HG03097 (cell line): ENCODE results near the gene KCNC1.

ENCODE experiments used
- ATAC-seq: cut with Tn5 transposase; IDR thresholded peaks from one replicate; pipeline ENCODE4 v1.9.1; 2021; ENCODE audit not compliant: unreplicated experiment, low FRiP score

KCNC1 gene

DNA sequence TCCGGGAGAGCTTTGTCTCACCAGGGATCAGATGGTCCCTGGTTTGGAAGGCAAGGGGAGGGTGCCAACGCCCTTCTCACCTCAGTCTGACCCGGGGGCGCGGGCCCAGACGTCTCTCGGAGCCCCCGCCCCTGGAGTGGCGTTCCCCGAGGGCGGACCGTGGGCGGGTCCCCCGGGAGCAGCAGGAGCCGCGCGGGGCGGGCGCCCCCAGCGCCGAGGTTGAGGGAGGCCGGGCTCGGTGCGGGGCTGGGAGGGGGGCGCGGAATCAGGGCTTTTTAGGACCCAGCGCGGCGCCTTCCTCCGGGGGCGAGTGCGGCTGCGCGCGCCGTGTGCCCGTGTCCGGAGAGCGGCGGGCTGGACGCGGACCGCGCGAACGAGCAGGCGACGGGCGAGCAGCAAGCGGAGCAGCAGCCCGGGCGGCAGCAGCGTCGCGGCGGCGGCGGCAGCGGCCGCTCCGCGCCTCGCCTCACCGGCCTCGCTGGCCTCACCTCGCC is at the start of gene KCNC1:
Gene KCNC1, plus strand, starts transcription at position 364 of the 494 bp plus-strand sequence. CDS start 1,222 bp downstream, outside the sequence.
- no peak for ATAC-seq

DNA sequence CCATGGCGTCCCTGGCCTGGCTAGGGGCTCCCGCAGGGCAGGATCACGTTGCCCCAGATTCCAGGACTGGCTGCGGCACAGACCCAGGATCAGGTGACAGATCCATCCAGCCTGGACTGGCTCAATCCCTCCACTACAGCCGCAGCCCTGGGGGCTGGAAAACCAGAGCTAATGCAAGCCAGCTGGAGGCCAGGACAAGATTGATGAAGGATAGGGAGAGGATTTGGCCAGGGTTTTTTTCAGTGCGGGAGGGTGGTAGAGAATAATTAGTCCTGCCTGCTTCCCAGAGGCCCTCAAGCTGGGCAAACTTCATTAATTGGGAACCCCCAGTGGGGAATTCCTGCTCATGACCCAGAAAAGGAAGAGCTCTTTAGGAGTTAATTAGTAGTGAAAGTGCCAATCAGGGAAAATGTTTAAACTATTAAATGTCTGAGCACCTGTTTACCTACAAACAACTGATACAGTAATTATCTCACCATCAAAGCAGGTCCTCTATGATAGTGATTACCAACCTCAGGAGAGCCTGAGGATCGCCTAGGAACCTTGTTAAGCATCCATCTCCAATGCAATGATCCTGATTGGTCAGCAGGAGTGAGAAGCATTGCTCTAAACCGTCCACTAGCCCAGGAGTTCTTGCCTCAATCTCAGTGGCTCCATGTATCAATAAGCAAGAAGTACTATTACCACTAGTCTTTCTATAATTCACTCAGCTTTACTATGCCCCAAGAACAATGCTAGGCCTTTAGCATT is 48.2 kb upstream of the KCNC1 start:
- no peak for ATAC-seq

DNA sequence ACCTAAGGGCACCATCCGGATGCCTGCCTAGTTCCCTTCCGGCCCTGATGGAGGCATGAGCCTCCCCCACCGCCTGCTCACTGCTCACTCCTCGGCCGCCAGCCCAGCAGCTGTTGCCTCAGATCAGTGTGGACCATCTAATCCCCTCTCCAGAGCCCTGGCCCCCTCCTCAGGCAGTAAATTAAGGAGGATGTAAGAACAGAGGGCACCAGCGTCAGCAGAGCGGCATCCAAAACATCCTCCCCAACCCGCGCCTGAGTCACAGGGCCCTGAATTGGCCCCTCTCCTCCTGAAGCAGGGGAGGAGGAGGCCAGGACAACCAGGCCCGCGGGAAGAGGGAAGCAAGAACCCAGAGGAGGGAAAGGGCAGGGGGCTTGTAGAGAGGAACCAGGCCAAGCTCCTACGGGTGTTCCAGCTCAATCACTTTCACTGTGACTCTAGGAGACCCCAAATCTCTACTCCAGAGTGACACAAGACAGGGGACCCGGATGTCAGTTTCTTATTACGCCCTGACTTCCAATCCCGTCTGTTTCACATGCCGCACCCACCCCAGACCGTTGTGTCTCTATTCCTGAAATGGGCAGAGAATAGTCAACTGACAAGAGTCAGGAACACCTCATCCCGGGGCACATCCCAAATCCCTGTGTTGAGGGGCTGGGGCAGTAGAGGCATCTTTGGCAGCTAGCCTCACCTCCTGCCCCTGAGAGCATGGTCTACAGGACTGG is 46.5 kb upstream of the KCNC1 start:
- ATAC-seq: no peak

DNA sequence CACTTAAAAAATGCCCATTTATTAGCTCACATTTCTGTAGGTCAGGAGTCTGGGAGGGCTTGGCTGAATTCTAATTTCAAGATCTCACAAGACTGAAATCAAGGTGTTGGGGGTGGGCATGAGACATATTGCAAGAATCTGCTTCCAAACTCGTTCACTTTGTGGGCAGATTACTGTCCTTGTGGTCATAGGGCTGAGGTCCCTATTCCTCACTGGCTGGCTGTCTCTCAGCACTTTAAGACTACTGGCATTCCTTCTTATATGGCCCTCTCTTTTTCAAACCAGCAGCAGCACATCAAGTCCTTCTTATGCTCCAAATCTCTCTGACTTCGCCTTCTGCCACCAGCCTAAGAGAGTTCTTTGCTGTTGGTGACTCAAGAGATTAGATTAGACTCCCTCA is 43.0 kb upstream of the KCNC1 start:
- no peak for ATAC-seq

DNA sequence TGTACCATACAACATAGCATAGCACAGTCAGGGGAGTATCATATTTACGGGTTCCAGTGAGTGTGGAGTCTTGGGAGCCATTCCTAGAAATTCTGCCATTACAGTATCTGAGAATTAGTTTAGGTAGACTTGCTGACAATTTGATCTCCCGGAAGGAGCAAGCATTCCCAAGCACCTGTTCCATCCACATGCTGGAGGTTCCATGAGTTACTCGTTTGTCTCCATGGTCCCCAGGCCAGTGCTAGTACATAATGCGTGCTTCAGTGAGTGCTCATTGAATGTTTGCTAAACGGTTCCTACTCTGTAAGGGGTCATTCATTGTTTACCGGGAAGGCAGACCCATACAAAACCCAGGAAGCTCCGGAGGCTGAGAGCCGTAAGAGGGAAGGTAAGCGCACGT is 42.6 kb upstream of the KCNC1 start:
- ATAC-seq: no peak

DNA sequence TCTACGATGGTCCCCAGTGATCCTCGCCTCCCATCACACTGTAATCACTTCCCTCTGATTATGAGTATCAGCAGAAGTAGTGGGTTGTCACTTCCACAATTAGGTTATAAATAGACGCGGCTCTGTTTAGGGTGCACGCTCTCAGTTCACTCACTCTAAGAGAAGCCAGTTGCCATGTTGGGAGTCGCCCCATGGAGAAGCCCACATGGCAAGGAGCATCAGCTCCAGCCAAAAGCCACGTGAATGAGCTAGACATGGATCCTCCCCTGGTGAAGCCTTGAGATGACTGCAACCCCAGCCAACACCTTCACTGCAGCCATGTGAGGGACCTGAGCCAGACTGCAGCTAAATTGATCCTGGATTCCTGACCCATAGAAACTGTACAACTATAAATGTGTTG is 41.6 kb upstream of the KCNC1 start:
- no peak for ATAC-seq

DNA sequence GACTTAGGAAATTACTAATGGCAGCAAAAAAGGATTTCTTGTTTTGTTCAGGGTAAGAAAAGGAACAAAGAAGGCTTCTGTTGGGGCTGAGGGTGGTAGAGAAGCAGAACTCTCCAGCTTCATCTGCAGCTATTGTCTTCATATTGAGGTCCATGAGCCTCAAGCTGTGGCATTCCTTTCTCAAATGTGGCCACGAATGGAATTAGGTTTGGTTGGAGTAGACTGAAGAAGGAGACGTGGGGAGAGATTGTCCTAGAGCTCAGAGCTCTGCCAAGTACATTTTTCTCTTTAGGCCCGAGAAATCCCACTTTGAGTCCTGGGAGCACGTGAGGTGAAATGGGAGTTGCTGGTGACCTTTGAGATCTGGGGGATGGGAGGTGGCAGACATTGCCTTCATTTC is 41.0 kb upstream of the KCNC1 start:
- no peak for ATAC-seq

DNA sequence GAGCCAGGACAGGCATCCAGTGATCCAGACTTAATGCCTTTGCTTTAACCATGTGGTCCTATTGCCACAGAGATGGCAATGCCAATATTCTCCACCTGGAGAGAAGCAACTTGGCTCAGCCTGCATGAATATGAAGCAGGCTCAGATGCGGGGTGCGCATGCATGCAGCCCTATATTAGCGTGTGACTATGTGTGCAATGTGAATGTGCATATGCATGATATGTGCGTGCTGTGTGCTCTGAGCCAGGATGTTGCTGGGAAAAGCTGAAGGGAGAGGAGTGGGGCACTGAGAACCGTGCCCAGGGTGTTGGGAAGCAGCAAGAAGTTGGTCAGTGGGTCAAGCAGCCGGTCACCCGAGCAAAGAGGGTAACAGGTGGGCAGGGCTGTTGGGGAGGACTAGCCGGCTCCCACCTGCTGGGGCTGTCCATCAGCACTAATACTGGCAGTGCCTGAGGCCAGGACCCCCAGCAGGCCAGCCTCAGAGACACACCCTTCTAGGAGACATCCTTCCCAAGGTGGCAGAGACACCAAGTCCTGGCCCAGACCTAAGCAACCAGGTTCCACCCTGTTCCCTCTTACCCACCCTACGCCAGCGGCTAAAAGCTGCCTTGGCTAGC is 40.0 kb upstream of the KCNC1 start:
- ATAC-seq: no peak

DNA sequence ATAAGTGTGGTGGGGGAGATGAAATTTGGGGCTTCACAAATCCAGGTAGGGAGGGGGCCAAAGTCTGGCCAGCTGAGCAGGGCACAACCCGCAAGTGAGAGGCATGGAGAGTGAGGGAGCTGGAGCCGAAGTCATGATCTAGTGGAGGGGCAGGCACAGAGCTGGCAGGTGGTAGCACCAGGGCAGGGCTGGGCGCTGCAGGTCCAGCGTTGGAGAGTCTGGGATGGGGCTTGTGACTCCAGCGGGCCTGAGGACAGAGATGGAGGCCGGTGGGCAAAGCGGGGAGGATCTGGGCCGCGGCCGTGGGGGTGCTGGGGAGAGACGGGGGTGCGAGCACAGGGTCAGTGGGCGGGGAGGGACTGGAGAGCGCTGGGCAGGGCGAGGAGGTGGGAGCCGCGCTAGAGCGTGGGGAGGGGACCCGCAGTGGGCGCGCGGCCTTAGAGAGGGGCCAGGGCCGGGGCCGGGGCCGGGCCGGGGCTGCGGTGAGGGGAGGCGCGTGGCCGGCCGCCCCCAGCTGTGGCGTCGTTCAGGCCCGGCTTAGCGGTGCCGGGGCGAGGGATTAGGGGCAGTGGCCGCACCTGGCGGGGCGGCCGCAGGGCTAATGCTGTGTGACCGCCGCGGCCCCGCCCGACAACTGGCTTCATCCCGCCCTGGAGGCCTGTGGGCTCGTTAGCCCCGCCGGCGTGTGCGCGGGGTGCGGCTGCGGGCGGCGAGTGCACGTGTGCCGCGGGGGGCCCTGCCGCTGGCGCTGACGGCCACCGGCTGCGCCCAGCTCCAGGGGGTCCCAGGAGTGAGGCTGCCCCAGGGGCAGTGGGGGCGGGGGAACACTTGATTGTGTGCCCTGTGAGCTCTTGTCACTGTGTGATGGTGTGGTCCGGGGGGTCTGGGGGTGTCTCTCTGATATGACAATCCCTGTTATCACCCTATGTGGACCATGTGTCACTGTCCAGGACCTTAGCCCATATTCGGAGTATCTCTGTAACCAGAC is 38.8 kb upstream of the KCNC1 start:
- no peak for ATAC-seq

DNA sequence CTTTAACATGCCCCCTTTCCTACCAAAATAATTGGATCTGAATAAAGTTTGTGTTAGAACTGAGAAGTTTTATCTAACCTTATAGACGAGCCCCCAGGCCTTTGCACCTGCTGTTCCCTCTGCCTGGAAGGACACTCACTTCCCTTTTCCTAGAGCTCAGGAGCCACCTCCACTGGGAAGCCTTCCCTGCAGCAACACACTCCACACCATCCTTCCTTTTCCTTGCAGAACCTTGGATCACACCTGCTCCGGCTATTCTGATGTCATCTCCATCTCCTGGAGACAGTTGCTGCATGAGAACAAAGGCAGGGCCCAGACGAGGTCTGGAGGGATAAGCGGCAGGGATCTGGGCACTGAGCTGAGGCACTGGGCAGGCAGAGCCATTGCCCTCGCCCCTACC is 37.8 kb upstream of the KCNC1 start:
- ATAC-seq: no peak

DNA sequence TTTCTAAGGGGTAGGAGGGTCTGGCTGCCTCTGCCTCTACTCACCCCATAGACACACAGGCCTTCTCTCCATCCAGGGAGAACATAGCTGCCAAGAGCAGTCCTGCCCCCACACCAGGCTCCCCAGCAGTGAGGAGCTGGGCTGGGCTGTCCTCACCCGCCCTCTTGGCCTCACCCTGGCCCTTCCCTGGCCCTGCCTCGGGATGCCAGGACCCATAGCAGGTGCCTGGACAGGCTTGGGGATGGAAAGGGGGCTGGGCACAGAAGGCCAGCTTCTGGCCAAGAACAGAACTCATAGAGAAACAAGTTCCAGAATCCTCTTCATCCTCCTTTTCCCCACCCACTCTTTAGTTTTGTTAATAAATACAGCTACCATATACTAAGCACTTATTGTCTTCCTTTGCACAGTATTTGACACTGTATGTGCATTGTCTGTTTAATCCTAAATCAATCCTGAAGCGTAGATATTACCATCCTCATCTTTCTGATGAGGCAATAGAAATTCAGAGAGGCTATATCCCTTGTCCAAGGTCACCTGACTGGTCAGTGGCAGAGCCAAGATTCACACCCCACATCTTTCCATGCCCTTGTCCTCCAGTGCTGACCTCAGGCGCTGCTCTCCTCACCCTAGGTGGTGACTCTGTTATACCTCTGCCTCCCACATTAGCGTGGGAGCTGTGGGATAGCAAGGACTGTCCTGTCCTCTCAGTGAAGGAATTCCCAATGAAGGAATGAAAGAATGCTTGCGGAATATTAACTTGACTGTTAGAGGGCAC is 37.2 kb upstream of the KCNC1 start:
- ATAC-seq: no peak

DNA sequence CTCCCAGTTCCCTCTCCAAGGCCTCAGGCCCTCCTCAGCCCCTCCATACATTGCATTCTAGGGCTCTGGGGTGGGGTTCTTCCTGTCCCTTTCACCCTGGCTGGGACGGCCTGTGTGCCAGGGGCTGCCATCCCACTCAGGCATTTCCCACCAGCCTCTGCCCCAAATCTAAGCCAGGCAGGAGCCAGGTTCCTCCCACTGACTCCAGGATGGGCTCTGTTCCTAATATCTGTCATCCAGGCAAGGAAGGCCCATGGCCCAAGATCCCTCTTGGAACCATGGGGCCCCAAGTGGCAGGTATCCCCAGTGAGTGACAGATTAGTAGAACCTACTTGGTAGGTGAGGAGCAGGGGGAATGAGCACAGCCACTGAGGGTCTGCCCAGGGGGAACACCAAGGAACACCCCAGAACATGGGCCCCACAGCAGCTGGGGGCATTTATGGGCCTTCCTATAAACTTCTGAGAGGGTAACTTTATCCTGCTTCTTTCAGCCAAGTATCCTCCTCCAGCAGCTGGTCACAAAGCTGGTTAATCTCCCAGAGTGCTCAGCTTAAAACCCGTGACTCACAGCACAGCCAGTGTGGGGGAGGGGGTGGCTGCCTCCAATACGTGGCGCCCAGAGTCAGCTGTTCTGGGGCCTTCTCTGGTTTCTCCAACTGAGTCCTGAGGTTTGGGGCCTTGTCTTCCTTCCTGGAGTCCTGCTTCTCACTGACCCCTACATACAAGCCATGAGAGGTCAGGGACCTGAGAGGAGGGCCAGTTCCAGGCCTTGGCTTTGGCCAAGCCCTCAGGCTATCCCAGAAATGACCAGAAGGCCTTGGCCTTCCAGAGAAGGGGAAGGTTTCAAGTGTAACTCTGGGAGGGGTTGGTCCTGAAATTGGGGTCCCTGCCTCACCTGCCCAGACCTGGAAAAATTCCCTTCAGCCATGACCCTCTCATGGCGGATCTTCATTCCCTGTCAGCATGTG is 35.1 kb upstream of the KCNC1 start:
- ATAC-seq: no peak

DNA sequence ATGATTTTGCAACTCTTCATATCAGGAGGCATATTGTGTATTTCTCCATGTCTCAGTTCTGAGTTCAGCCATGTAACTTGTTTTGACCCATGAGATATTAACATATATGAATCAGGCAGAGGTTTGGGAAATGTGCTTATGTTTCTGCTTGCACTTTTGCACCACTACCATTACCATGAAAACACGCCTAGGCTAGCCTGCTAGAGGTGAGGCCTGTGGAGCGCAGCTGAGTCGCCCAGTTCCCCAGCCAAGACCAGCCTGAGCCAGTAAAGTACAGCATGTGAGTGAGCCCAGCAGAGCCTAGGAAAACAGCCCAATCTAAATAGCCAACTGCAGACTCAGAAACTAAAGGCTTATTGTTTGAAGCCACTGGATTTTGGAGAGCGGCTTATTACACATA is 33.6 kb upstream of the KCNC1 start:
- ATAC-seq: no peak

DNA sequence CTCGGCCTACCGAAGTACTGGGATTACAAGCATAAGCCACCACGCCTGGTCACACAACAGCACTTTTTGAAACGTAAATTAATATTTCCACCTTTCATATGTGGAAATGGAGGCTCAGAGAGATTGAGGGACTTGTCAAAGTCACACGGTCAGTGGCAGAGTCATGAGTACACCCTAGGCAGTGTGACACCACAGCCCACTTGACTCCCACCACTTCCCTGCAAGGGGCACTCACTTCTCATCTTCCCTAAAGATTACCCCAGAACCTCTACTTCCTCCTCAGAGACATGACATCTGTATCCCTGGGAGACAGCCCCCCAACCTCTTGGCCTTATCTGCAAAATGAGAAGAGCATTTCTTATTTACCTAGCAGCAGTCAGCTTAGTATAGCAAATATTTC is 31.7 kb upstream of the KCNC1 start:
- no peak for ATAC-seq

DNA sequence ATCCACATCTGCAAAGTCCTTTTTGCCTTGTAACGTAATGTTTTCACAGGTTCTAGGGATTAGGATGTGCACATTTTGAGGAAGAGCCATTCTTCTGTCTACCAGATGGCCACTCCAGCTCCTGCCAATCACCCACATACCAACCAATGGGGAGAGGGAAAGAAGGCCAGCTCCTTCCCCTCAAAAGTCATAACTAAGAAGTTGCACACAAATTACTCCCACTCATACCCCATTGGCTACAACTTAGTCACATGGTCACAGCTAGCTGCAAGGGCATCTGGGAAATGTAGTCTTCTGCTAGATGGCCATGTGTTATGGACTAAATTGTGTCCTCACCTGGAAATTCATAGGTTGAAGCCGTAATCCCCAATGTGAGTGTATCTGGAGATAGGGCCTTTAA is 30.6 kb upstream of the KCNC1 start:
- ATAC-seq: no peak

DNA sequence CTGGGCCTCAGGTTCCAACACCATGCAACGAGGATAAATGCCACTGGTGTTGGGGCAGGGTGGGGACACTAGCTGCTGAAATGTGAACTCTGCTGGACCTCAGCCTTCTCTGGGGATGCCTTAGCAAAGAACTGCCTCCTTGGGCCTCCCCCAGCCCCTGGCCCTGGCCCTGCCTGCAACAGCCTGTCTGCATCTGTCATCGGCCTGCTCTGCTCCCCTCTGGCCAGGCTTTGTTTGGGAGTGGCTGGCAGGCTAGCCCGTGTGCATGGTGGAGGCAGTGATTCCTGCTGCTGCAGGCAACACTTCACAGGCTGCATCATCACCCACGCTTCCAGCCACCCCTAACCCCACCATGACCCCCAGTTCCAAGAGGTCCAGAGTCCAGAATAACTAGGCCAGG is 26.8 kb upstream of the KCNC1 start:
- ATAC-seq: no peak

DNA sequence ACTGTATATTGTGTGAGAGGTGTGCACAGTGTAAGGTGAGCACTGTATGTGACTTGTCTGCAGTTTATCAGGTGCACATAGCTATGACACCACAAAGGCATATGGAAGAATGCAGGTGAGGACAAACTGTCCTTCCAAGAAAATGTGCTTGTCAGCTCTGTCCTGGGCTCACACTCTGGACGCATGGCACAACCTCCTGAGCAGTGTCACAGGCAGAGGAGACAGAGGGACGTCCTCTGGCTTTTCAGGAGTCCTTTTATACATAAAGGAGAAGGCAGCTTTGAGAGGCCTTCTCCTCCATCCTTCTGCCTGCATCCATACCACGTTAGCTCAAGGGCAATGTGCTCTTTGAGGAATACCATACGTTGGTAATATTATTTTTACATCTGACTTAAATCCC is 22.7 kb upstream of the KCNC1 start:
- no peak for ATAC-seq

DNA sequence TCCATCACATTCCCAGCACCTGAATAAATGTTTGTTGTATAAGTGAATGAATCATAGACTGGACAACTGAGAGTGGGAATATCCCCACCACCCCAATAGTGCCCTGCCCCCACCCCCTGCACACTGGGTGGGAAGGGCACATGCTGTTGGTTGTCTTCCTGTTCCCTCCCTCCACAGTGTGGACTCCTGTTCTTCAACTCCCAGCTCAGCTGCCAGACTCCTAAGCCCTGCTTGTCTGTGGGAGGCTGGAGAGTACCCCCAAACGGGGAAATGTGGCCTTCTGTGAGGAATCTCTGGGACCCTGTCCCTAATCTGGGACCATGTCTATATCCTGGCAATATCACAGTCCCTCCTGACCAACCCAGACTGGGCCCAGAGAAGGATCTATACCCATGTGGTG is 20.7 kb upstream of the KCNC1 start:
- ATAC-seq: no peak
